GM21447 (cell line): Measurements from ENCODE around the gene PON2.

Source experiments
- ATAC-seq: cut with Tn5 transposase; IDR thresholded peaks from one replicate; pipeline ENCODE4 v1.9.1; 2021; ENCODE audit not compliant: unreplicated experiment

Gene PON2

GRCh38 chr7:95446618-95447017 lies 11.8 kb upstream of the PON2 start:
- ATAC-seq: no peak

- ATAC-seq: no peak
These were observed 10.0 kb upstream of the PON2 start for GRCh38 chr7:95444796-95445195.

- no peak for ATAC-seq
These were observed 6.4 kb upstream of the PON2 start for GRCh38 chr7:95441042-95441823.

- ATAC-seq: no peak
These were observed 5.7 kb upstream of the PON2 start for GRCh38 chr7:95440394-95441038.

DNA sequence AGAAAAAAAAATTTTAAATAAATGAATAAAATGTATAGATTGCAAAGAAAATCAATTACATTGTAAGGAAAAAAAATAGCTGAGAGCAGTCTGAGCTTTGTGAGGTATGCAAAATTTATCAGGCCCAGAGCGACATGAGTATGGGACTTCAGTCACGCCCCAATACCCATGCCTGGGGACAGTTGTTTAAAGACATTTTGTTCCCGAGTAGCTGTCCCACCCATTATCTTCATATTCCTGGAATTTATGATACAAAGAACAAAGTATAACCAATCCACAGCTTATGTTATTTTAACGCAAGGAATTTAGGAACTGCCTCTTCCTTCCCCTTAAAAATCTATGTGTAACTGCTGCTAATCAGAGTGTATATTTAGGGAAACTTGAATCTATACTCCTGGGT lies 1.6 kb upstream of the PON2 start:
- ATAC-seq: no peak

- no peak for ATAC-seq
These were observed 573 bp upstream of the PON2 start for GRCh38 chr7:95435422-95435780.

GRCh38 chr7:95433952-95434556 lies 774 bp downstream of the PON2 start:
- no peak for ATAC-seq

- ATAC-seq: no peak
These were observed 1.7 kb downstream of the PON2 start for GRCh38 chr7:95433129-95433528.

GRCh38 chr7:95432606-95433005 lies 2.2 kb downstream of the PON2 start:
- ATAC-seq: no peak

DNA sequence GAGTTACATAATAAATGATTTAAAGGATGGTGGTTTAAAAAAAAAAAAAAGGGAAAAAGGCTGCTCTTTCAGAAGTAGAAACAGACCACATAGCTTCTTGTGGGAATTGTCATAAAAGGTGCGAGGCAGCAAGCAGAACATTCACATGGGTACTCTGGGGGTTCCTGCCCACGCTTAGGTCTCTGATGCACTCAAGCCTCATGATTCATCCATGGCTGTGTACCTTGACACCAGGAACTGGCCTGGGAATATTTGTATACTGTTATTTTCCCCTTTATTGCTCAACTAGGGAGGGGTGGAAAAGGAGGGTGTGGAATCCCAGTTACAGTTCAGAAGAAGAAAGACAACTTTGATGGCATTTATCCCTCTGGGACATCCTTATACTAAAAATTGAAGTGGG lies 4.0 kb downstream of the PON2 start:
- no peak for ATAC-seq

GRCh38 chr7:95429241-95429990 lies 5.4 kb downstream of the PON2 start:
- no peak for ATAC-seq

DNA sequence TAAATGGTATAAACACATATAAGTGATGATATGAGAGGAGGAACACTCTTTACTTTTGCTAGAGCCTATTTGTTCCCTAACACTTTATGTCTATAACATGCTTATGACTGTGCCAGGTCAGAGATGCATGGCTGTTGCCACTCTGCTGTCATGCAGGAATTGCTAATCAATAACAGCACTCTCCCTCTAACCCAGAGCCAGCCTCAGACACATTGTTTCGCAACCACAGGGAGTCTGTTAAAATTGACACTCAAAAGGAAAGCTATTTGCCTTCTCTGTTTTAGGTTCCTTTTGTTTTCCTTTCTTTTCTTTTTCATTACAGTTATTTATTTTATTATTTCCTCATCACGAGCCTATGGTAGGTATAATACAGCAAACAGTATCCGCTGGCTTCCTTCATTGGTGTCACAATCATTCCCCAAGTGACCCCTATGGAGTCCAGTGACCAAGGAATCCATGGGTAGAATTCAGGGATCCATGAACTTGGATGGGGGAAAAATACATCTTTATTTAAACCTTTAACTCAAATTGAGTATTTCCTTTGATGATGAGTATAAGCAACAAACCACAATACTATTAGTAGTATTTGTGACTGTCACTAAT lies 6.8 kb downstream of the PON2 start:
- no peak for ATAC-seq

DNA sequence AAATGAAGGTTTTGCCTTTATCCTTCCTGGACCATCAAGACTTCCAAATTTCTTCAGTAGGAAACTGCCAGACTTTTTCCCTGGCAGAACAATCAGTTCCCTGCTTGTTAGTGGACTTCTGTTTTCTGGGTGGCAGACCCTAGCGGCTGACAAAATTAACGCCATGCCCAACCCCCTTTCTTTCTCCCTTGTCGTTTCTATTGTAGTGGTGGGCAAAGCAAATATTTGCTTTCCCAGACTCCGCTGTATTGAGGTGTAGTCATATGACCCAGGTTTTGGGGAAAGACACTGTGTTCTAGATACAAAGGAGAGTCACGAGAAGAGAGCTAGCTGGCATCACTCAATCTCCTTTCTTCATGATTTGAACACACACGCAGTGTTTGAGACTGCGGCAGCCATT lies 7.7 kb downstream of the PON2 start:
- ATAC-seq: no peak

- no peak for ATAC-seq
These were observed 9.1 kb downstream of the PON2 start for GRCh38 chr7:95425694-95426093.

- no peak for ATAC-seq
These were observed 10.1 kb downstream of the PON2 start for GRCh38 chr7:95424716-95425115.

DNA sequence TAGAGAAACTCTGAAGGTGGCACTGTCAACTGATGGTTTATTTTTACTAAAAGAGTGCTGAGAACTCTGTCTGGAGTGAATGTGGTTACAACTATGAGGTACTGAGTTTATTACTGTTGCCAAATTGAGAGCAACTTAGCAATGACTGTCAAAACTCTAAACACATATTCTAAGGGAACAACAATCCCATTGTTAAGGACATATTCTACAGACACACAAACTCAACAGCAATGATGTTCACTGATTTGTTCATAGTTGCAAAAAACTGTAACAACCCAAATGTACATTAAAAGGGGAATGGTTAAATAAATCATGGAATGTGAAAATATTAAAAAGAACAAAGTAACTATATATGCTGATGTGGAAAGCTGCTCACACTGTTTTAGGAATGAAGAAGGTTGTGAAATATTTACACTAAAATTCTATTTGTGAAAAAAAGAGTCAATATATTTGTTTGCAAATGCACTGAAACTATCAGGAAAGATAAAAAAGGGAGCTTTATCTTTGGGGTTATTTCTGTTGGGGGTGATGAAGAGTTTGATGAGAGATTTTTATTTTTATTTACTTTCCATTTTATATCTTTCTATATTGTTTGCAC lies 12.9 kb downstream of the PON2 start:
- ATAC-seq: no peak

DNA sequence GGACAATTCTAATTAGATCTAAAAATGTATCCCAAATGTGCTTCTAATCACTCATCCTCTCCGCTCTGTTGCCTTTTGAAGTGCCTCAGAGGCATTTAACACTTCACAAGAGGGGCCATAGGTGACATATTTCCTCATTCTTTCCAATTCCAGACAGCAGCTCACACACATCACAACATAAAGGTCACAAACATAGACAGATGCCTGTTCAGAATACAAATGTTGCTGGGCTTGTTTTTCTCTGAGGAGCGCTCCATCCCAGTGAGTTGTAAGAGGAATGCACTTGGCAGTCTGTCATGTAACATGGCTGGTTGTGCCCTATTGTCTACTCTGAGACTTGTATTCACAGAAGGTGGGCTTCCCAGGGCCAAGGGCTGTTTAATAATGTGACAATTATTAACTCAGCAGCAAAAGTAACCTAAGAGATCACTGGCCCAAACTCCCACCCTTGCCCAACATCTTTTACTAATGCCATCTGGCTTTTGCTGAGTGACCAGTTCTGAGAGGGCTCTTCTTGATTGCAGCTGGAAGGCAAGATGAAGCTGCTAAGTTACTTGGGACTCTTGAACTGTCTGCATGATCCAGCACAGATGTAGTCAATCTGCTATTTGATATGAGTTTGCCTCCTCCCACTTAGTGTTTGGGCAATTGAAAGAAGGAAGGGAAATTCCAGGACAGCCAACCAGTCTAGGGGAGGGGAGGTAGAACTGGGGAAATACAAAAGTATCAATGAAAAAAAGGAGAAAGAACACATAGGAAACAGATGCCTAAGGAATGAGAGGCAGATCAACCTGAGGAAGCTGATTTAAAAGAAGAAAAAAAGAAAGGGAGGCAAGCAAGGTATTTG lies 13.6 kb downstream of the PON2 start:
- ATAC-seq: no peak

DNA sequence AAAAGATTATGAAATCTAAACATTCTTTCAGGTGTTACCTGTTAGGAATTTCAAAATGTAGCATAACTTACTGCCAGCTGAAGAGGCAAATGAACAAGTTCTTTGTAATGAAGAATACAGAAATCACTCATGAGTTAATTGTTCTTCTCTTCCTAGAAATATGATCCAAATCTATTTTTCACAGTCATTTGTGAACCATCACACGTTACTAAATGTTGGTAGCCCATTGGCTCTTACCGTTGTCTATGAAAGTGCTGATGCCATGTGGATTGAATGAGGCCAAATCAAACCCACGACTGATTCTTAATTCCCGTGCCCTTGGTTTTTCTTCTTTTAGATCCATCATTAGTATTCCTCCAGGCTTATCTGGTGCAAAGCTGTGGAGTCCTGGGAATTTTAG lies 22.8 kb downstream of the PON2 start:
- no peak for ATAC-seq

GRCh38 chr7:95411666-95412065 lies 23.2 kb downstream of the PON2 start:
- ATAC-seq: no peak

GRCh38 chr7:95411036-95411435 lies 23.8 kb downstream of the PON2 start:
- ATAC-seq: no peak
